Measurements from ENCODE around the gene EFS. TPM values are rescaled to one million over a fixed set of nuclear protein-coding genes. Genes with fewer than 3 reads are reported as not detected.
A peak's percentile ranks its signal among the peaks of the same experiment; 100 is the strongest.

EFS gene
- total and polyA plus RNA-seq, 10 of the 15 experiments (the other 5 are each of a cell fraction or from before 2014, with no cell fraction given) = 0.08 TPM; not detected in 9

DNA sequence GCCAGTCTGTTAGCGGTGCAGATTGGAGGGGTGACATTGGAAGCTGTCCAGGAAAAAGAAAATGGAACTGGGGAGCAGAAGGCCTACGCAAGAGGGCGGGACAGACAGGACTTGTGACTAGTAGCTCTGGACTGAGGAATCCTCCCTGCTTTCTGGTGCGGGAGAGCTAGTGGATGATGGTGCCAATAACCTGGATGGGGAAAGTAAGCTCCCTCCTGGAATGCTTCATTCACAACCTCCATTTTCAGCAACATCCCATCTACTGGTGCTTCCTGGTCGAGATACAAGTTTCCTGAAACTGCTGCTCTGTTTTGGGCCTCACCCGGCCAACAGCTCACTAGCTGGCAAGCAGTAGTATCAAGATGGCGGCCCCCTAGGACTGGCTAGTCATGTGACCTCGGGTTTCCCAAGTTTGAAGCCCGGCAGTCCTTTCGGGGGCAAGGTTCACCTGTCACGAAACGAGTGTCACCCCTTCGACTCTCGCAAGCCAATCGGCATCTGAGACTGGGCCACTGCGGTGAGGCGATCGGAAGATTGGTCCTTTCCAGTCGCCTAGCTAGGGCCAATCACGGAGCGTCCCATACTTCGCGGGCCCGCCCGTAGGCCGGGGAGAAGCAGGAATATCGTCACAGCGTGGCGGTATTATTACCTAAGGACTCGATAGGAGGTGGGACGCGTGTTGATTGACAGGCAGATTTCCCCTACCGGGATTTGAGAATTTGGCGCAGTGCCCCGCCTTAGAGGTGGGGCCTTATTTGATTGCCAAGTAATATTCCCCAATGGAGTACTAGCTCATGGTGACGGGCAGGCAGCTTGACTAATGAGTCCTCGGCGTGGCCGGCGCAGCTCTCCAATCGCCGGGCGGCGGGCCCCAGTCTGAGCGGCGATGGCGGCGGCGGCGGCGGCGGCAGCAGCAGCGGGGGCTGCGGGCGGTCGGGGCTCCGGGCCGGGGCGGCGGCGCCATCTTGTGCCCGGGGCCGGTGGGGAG, 44.1 kb downstream of the EFS start, which contains the start of gene PABPN1 (continued):
- TF ChIP-seq JUNB (IDR thresholded peaks at IDR 0.05) (no peak), BACH1 (IDR thresholded peaks at IDR 0.05; ENCODE audit: borderline replicate concordance) (peak; percentile 99), CREB1 (IDR thresholded peaks at IDR 0.05; ENCODE audit: low read depth) (peak; percentile 98), YY1 (IDR thresholded peaks at IDR 0.05; ENCODE audit: low read depth, low read length) (peak; percentile 98), RAD21 (IDR thresholded peaks at IDR 0.05; ENCODE audit: insufficient read depth, low read depth, low read length) (no peak), TBL1XR1 (IDR thresholded peaks at IDR 0.05; ENCODE audit: low read depth, low read length) (no peak; the same call in 1 of the 2 replicates), NFXL1 (IDR thresholded peaks at IDR 0.05; ENCODE audit: borderline replicate concordance) (no peak), NRF1 (conservative IDR thresholded peaks at IDR 0.05; ENCODE audit: low read depth, low read length) (no peak; the same call in 1 of the 2 replicates), KLF5 (IDR thresholded peaks at IDR 0.05; ENCODE audit: partially characterized antibody) (peak; percentile 94), HDAC6 (IDR thresholded peaks at IDR 0.05; ENCODE audit: unreplicated experiment) (no peak), SUPT20H (IDR thresholded peaks at IDR 0.05; ENCODE audit: borderline replicate concordance, control insufficient read depth, low read depth, low read length) (no peak), POLR2AphosphoS5 (IDR thresholded peaks at IDR 0.05; ENCODE audit: low read length) (peak; percentile 97), EED (IDR thresholded peaks at IDR 0.05; ENCODE audit: low read depth) (peak; percentile 18; the same call in 1 of the 2 replicates)
- TF ChIP-seq, protein P1, sequence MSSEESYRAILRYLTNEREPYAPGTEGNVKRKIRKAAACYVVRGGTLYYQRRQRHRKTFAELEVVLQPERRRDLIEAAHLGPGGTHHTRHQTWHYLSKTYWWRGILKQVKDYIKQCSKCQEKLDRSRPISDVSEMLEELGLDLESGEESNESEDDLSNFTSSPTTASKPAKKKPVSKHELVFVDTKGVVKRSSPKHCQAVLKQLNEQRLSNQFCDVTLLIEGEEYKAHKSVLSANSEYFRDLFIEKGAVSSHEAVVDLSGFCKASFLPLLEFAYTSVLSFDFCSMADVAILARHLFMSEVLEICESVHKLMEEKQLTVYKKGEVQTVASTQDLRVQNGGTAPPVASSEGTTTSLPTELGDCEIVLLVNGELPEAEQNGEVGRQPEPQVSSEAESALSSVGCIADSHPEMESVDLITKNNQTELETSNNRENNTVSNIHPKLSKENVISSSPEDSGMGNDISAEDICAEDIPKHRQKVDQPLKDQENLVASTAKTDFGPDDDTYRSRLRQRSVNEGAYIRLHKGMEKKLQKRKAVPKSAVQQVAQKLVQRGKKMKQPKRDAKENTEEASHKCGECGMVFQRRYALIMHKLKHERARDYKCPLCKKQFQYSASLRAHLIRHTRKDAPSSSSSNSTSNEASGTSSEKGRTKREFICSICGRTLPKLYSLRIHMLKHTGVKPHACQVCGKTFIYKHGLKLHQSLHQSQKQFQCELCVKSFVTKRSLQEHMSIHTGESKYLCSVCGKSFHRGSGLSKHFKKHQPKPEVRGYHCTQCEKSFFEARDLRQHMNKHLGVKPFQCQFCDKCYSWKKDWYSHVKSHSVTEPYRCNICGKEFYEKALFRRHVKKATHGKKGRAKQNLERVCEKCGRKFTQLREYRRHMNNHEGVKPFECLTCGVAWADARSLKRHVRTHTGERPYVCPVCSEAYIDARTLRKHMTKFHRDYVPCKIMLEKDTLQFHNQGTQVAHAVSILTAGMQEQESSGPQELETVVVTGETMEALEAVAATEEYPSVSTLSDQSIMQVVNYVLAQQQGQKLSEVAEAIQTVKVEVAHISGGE (CRISPR knock-in tag; IDR thresholded peaks at IDR 0.05) = no peak
- TF ChIP-seq, protein P2, sequence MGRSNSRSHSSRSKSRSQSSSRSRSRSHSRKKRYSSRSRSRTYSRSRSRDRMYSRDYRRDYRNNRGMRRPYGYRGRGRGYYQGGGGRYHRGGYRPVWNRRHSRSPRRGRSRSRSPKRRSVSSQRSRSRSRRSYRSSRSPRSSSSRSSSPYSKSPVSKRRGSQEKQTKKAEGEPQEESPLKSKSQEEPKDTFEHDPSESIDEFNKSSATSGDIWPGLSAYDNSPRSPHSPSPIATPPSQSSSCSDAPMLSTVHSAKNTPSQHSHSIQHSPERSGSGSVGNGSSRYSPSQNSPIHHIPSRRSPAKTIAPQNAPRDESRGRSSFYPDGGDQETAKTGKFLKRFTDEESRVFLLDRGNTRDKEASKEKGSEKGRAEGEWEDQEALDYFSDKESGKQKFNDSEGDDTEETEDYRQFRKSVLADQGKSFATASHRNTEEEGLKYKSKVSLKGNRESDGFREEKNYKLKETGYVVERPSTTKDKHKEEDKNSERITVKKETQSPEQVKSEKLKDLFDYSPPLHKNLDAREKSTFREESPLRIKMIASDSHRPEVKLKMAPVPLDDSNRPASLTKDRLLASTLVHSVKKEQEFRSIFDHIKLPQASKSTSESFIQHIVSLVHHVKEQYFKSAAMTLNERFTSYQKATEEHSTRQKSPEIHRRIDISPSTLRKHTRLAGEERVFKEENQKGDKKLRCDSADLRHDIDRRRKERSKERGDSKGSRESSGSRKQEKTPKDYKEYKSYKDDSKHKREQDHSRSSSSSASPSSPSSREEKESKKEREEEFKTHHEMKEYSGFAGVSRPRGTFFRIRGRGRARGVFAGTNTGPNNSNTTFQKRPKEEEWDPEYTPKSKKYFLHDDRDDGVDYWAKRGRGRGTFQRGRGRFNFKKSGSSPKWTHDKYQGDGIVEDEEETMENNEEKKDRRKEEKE (IDR thresholded peaks at IDR 0.05) = no peak
